DMS153 treated with DMSO at 0.1 percent for 48 hours (cell line): ENCODE measurements around the gene MPP3.

Source experiments
- DNase-seq: peaks from one replicate; lab custom pipeline; 2025; ENCODE audit not compliant: unreplicated experiment; lab: John Stamatoyannopoulos, UW

The MPP3 gene

DNA sequence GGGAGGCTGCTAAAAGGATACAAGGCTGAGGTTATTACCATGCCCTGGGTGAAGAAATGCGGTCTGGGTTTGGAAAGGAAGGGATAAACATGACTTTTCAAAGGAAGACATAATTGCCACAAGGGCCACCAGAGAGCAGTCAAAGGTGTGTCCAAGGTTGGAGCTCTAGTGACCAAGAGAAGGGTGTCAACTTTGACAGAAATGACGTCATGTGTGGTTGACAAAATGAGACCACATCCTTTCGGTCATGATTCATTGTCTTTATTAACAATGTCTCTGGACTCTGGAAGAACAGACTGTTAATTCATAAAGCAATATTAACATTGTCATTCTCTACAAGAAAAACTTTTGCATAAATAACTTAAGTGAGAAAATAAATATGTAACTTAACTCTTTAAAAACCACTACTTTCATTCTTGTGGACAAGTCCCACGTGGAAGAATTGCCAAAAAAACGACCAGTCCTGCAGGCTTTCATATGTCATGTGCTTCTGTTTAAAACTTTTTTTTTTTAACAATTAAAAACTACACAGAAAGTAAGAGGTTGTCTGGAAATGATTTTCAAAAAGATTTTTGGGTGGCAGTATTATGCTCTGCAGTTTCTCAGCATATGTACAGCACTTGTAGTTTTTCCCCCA lies 79.3 kb downstream of the MPP3 start:
- DNase-seq: no peak
